ENCODE results near the gene XG.
"Not testable (repeated sequence)": the region's sequence is repeated elsewhere in the genome, so short reads cannot be mapped to it uniquely, and the experiment has no call there.

The XG gene

DNA sequence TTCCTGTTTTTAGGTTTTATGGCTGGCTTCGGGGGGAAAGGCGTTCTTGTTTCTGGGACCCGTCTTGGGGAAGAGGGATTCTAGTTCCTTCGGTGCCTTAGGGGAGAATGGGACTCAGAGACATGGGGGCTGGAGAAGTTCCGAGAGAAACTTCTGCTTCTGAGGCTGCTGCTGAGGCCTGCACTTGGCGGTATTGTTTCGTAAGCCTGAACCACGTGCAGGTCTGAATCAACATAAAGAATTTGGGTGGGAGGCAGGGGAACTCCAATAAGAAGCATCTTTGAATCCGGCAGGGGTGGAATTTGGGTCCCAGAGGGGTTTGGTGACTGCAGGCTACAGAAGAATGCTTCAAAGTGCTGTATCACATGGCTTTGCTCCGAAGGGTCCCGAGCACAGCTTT is 15.1 kb downstream of the XG start:
- Histone ChIP-seq H3K36me3 (ENCODE audit: low read length) (no peaks in the 10 kb centered on the region), H4K20me1 (ENCODE audit: low read depth, low read length) (no peaks in the 10 kb centered on the region), H3K9ac (ENCODE audit: low read length) (no peak overlapping the region), H3K9me3 (ENCODE audit: insufficient read depth, low read length) (no peaks in the 10 kb centered on the region), H3K9me2 (replicated peaks; ENCODE audit: insufficient read depth, low read length) (no peaks in the 10 kb centered on the region), H3K4me3 (ENCODE audit: insufficient read depth, low read length, poor library complexity, severe bottlenecking) (no peak overlapping the region), H3K27me3 (ENCODE audit: low read length) (no peaks in the 10 kb centered on the region), H3K27ac (ENCODE audit: low read depth, low read length) (no peak overlapping the region), H2AFZ (ENCODE audit: low read depth, low read length, severe bottlenecking) (no peak overlapping the region), H3F3A (ENCODE audit: insufficient read depth) (no peaks in the 10 kb centered on the region), H3K4me2 (ENCODE audit: low read depth, low read length, poor library complexity, severe bottlenecking) (no peak overlapping the region), H3K79me2 (ENCODE audit: insufficient read depth, low read length) (no peaks in the 10 kb centered on the region)
- no peak for TF ChIP-seq CTCF (IDR thresholded peaks at IDR 0.05; ENCODE audit: insufficient read depth, low read length, poor library complexity, severe bottlenecking)
- TF ChIP-seq EZH2phosphoT487 (conservative IDR thresholded peaks at IDR 0.05; ENCODE audit: low read length) = no peak

GRCh38 chrX:2767631-2768455 is 16.0 kb downstream of the XG start:
- Histone ChIP-seq H3K9me2 (replicated peaks; ENCODE audit: insufficient read depth, low read length) (no peaks in the 10 kb centered on the region), H3K4me2 (ENCODE audit: low read depth, low read length, poor library complexity, severe bottlenecking) (no peak overlapping the region), H3K9me3 (ENCODE audit: insufficient read depth, low read length) (no peaks in the 10 kb centered on the region), H4K20me1 (ENCODE audit: low read depth, low read length) (no peaks in the 10 kb centered on the region), H3K36me3 (ENCODE audit: low read length) (no peaks in the 10 kb centered on the region), H3K27me3 (ENCODE audit: low read length) (no peaks in the 10 kb centered on the region), H3K4me3 (ENCODE audit: insufficient read depth, low read length, poor library complexity, severe bottlenecking) (no peak overlapping the region), H3F3A (ENCODE audit: insufficient read depth) (no peaks in the 10 kb centered on the region), H2AFZ (ENCODE audit: low read depth, low read length, severe bottlenecking) (no peak overlapping the region), H3K27ac (ENCODE audit: low read depth, low read length) (no peak overlapping the region), H3K79me2 (ENCODE audit: insufficient read depth, low read length) (no peaks in the 10 kb centered on the region), H3K9ac (ENCODE audit: low read length) (no peak overlapping the region)
- TF ChIP-seq CTCF (IDR thresholded peaks at IDR 0.05; ENCODE audit: insufficient read depth, low read length, poor library complexity, severe bottlenecking) (no peak), EZH2phosphoT487 (conservative IDR thresholded peaks at IDR 0.05; ENCODE audit: low read length) (no peak)

GRCh38 chrX:2769615-2770014 is 17.8 kb downstream of the XG start:
- H3K9me3 ChIP-seq (ENCODE audit: insufficient read depth, low read length) = no peaks in the 10 kb centered on the region
- H2AFZ ChIP-seq (ENCODE audit: low read depth, low read length, severe bottlenecking) = no peak overlapping the region
- TF ChIP-seq CTCF (IDR thresholded peaks at IDR 0.05; ENCODE audit: insufficient read depth, low read length, poor library complexity, severe bottlenecking) (no peak), EZH2phosphoT487 (conservative IDR thresholded peaks at IDR 0.05; ENCODE audit: low read length) (no peak)
- no peak overlapping the region for H3K4me3 ChIP-seq (ENCODE audit: insufficient read depth, low read length, poor library complexity, severe bottlenecking)
- no peak overlapping the region for H3K27ac ChIP-seq (ENCODE audit: low read depth, low read length)
- H3K36me3 ChIP-seq (ENCODE audit: low read length) = no peaks in the 10 kb centered on the region
- H3K27me3 ChIP-seq (ENCODE audit: low read length) = no peaks in the 10 kb centered on the region
- H3K79me2 ChIP-seq (ENCODE audit: insufficient read depth, low read length) = no peaks in the 10 kb centered on the region
- no peaks in the 10 kb centered on the region for H3F3A ChIP-seq (ENCODE audit: insufficient read depth)
- no peak overlapping the region for H3K9ac ChIP-seq (ENCODE audit: low read length)
- no peaks in the 10 kb centered on the region for H4K20me1 ChIP-seq (ENCODE audit: low read depth, low read length)
- H3K9me2 ChIP-seq (replicated peaks; ENCODE audit: insufficient read depth, low read length) = no peaks in the 10 kb centered on the region
- H3K4me2 ChIP-seq (ENCODE audit: low read depth, low read length, poor library complexity, severe bottlenecking) = no peak overlapping the region

DNA sequence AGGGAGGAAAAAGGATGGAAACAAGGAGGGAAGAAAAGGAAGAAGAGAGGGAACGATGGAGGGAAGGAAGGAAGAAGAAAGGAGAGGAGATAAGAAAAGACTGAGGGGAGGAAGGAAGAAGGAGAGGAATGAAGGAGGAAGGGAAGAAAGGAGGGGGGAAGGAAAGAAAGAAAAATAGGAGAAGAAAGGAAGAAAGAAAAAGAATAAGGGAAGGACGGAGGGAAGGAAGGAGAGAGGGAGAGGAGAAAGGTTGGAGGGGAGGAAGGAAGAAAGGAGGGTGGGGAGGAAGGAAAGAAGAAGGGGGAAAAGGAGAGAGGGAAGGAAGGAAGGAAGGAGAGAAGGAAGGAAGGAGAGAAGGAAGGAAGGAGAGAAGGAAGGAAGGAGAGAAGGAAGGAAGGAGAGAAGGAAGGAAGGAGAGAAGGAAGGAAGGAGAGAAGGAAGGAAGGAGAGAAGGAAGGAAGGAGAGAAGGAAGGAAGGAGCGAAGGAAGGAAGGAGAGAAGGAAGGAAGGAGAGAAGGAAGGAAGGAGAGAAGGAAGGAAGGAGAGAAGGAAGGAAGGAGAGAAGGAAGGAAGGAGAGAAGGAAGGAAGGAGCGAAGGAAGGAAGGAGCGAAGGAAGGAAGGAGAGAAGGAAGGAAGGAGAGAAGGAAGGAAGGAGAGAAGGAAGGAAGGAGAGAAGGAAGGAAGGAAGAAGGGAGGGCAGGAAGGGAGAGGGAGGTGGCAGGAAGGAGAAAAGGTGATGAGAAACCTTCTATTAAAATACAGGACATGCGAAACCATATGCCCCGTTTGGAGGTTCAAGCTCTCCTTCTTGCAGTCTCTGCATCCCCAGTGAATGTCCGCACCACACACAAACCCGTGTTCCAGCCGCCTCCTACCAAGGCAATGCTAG is 21.6 kb downstream of the XG start:
- H3K4me2 ChIP-seq (ENCODE audit: low read depth, low read length, poor library complexity, severe bottlenecking); H2AFZ ChIP-seq (ENCODE audit: low read depth, low read length, severe bottlenecking); H3K27ac ChIP-seq (ENCODE audit: low read depth, low read length); H3K79me2 ChIP-seq (ENCODE audit: insufficient read depth, low read length); H3K27me3 ChIP-seq (ENCODE audit: low read length); H3F3A ChIP-seq (ENCODE audit: insufficient read depth); H3K9ac ChIP-seq (ENCODE audit: low read length); H3K36me3 ChIP-seq (ENCODE audit: low read length); H3K4me3 ChIP-seq (ENCODE audit: insufficient read depth, low read length, poor library complexity, severe bottlenecking); H3K9me3 ChIP-seq (ENCODE audit: insufficient read depth, low read length); H3K9me2 ChIP-seq (replicated peaks; ENCODE audit: insufficient read depth, low read length); H4K20me1 ChIP-seq (ENCODE audit: low read depth, low read length): not testable (repeated sequence)

Measured in SU-DHL-6 (cell line).